Activated naive CD4-positive, alpha-beta T cell (primary cell): ENCODE results near the gene ABCG2.

Source experiments
- DNase-seq, 4 experiments: peaks; one replicate each; lab custom pipeline; 2025; lab: John Stamatoyannopoulos, UW

The ABCG2 gene

GRCh38 chr4:88158489-88159228 is at the start of gene ABCG2:
ABCG2 (minus strand) TSS chr4:88158639; CDS start chr4:88139995, 18,644 bp downstream.
- DNase-seq, result peak in 2 of 4 experiments; percentile 2 to 3

GRCh38 chr4:88208156-88208555 is 49.7 kb upstream of the ABCG2 start:
- DNase-seq, result no peak

- DNase-seq, result no peak
These were observed 48.7 kb upstream of the ABCG2 start for GRCh38 chr4:88207171-88207570.

DNA sequence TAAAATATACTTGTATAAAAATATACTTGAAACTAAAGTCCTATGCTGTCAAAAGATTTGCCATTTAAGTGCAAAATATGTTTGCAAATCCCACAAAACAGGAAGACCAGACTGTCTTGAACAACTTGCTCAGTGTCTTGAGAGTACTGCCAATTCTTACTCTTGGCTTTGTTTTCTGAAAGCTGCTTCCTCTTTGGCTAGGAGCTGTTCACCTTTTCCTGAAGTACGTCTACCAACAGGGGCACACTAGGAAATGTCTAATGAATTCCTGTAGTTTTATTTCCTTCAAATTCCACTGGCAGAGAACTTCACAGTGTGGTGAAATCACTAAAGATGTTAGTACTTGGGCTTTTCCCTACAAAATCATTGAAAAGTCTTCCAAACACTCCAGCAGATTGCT is 46.4 kb upstream of the ABCG2 start:
- no peak for DNase-seq

DNA sequence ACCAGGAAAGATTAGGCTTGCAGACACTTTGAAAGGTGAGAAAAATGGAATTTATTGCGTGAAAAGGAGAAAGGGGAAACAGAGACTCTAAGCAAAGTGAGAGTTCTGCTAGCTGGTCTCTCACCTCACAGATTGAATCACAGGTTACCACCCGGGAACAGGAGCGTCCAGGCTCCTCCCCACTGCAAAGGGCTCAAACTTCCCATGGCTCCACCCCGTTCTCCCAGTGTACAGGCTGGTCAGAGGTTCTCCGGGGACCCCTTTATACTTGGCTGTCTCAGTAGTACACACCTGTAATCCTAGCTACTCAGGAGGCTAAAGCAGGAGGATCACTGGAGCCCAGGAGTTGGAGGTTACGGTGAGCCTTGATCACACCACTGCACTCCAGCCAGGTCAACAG is 44.0 kb upstream of the ABCG2 start:
- DNase-seq, result no peak

DNA sequence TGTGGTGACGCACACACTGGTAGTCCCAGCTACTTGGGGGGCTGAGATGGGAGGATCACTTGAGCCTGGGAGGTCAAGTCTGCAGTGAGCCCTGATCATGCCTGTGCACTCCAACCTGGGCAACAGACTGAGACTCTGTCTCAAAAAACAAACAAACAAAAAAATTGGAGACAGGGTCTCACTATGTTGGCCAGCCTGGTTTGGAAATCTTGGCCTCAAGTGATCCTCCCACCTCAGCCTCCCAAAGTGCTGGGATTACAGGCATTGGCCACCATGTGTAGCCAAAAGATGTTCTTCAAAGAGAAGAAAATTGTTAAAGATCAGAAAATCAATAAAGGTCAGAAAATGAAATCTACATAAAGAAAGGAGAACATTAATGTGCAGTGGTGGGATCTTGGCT is 41.7 kb upstream of the ABCG2 start:
- DNase-seq, result no peak

- DNase-seq, result no peak
These were observed 38.2 kb upstream of the ABCG2 start for GRCh38 chr4:88196523-88197185.

DNA sequence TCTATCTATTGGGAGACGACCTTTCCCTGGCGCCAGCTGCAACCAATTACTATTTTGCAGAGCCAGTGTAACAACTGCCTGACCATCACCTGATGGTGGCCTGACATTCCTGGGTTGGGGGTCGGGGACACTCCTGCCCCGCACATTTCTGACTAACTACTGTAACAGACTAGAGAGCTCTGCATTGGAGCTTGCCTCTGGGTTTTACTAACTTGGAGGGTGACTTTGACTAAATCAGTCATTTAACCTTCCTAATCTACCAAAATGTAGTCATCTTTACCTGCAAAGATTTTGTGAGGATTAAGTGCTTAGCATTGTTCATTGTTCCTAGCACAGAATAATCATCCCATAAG is 37.5 kb upstream of the ABCG2 start:
- no peak for DNase-seq

DNA sequence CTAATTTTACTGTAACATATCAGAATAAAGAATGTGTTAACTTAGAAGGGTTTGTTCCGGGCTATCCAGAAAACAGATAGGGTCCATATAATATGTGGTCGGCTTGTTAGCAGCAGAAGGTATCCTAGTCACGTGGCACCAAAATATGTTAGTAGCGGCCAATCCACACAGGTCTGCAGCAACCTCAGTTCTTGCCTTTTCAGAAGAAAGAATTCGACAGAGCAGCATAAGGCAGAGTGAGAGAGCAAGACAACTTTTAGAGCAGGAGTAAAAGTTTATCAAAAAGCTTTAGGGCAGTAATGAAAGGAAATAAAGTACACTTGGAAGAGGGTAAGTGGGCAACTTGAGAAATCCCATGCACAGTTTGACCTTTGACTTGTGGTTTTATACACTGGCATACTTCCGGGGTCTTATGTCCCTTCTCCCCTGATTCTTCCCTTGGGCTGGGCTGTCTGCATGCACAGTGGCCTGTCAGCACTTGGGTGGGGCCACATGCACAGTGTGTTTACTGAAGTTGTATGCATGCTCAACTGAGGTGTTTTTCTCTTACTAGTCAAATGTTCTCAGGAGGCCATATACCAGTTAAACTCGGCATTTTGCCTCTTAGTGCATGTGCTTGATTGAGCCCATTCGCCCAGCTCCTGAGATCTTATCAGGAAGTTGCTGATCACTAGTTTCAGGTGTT is 37.0 kb upstream of the ABCG2 start:
- no peak for DNase-seq

- no peak for DNase-seq
These were observed 33.0 kb upstream of the ABCG2 start for GRCh38 chr4:88191404-88191803.

- no peak for DNase-seq
These were observed 31.6 kb upstream of the ABCG2 start for GRCh38 chr4:88189881-88190585.

GRCh38 chr4:88189418-88189738 is 30.9 kb upstream of the ABCG2 start:
- no peak for DNase-seq

GRCh38 chr4:88188738-88189417 is 30.4 kb upstream of the ABCG2 start:
- no peak for DNase-seq

GRCh38 chr4:88187766-88188165 is 29.3 kb upstream of the ABCG2 start:
- DNase-seq, result no peak

GRCh38 chr4:88185906-88186305 is 27.5 kb upstream of the ABCG2 start:
- DNase-seq, result no peak

- DNase-seq, result no peak
These were observed 20.8 kb upstream of the ABCG2 start for GRCh38 chr4:88179261-88179660.

DNA sequence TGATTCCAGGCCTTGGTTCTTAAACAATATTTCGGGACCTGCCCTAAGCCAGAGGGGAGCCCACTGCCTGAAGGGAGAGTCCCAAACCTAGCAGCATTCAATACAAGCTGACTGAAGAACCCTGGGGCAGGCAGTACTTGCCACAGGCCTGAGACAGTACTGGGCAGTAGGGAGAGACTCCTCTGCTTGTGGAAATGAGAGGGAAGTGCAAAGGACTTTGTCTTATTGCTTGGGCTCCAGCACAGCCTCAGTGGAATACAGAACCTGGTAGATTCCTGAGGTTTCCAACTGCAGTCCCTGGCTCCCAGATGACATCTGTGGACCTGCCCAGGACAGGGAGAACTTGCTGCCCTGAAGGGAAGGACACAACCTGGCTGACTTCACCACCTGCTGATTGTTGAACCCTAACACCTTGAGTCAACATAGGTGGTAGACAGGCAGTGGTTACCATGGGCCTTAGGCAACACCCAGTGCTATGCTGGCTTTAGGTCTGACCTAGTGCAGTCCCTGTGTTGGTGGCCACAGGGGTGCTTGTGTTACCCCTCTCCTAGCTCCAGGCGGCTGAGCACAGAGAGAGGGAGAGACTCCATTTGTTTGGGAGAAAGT is 20.3 kb upstream of the ABCG2 start:
- DNase-seq, result no peak

DNA sequence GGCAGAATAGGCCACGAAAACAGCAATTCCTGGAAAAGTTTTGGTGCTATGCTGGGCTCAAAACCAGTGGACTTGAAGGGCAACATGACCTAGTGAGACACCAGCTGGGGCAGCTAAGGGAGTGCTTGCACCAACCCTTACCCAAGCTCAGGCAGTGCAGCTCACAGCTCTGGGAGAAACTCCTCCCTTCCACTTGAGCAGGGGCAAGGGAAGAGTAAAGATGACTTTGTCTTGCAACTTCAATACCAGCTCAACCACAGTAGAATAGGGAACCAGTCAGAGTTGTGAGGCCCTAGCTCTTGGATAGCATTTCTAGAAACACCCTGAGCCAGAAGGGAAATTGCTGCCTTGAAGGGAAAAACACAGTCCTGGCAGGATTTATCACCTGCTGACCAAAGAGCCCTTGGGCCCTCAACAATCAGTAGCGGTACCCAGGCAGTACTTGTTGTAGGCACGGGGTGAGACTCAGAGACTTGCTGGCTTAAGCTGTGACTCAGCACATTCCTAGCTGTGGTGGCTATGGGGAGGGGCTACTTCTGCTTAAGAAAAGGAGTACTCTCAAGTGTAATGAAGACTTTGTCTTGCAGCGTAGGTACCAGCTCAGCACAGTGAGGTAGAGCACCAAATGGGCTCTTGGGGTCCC is 19.7 kb upstream of the ABCG2 start:
- no peak for DNase-seq

DNA sequence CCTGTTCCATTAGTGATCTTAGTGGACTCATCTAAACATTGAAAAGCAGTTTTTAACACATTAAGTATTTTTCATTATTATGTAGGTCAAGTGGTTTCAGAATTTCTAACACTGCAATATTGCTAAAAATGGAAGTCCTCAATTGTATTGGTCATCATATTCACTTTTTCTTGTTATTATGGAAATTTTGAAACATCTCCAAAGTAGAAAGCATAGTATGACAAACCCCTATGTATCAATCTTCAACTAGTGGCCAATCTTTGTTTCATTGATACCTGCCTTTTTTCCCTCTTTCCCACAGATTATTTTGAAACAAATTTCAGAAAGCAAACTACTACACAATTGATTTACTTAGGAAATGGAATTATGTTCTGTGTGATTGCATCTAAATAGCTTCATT is 14.5 kb upstream of the ABCG2 start:
- no peak for DNase-seq

- DNase-seq, result no peak
These were observed 12.8 kb upstream of the ABCG2 start for GRCh38 chr4:88171206-88171605.

GRCh38 chr4:88169298-88169697 is 10.9 kb upstream of the ABCG2 start:
- no peak for DNase-seq
